K562 (cell line): Measurements from ENCODE around the gene RPS6KA6.

Source experiments
- CREB1 ChIP-seq, 2 experiments: sonication (generic) in 1 of 2; formaldehyde crosslinking in 1 of 2; IDR thresholded peaks; 2 replicates each; pipeline versions ENCODE4 v1.6.1 to v1.8.0; 2012 to 2022; ENCODE audit warnings: inconsistent platforms in 1 of 2, mild to moderate bottlenecking in 1 of 2, missing genetic modification reagents in 1 of 2, moderate library complexity in 1 of 2
- GABPA ChIP-seq: fragments of 200-800 bp; sonication (Bioruptor generic); conservative IDR thresholded peaks from 2 replicates; pipeline ENCODE4 v1.6.1; 2016; ENCODE audit warnings: low read depth, missing genetic modification characterization, missing compliant biosample characterization
- POLR2A ChIP-seq: fragments of 450-650 bp; conservative IDR thresholded peaks from 2 replicates; pipeline ENCODE4 v1.6.1; 2016
- RAD51 ChIP-seq: fragments of 450-650 bp; IDR thresholded peaks from 2 replicates; pipeline ENCODE4 v1.7.1; 2016; ENCODE audit warnings: low read depth, mild to moderate bottlenecking, borderline replicate concordance
- TEAD4 ChIP-seq, 2 experiments: sonication (generic) in 1 of 2; formaldehyde crosslinking in 1 of 2; IDR thresholded peaks; 2 replicates each; pipeline versions ENCODE4 v1.6.1 to v1.8.0; 2012 to 2022; ENCODE audit warnings: borderline replicate concordance in 1 of 2, inconsistent platforms in 1 of 2, low read length in 1 of 2, mild to moderate bottlenecking in 1 of 2, missing genetic modification reagents in 1 of 2
- ZNF174 ChIP-seq: fragments of 250-450 bp; sonication (Bioruptor Pico); IDR thresholded peaks from 2 replicates; pipeline ENCODE4 v1.4.0; 2020; ENCODE audit warnings: mild to moderate bottlenecking
- TF ChIP-seq, protein P1 (sequence below), 3 experiments: IDR thresholded peaks in 2 of 3; conservative IDR thresholded peaks in 1 of 3; 2 replicates each; pipeline ENCODE4 v1.5.1; 2011 to 2012; ENCODE audit warnings: low read length in 3 of 3, mild to moderate bottlenecking in 3 of 3, control low read depth in 2 of 3, improper control_type of control experiment in 1 of 3, inconsistent platforms in 1 of 3, low read depth in 1 of 3, mixed read lengths in 1 of 3, moderate library complexity in 1 of 3; ENCODE audit not compliant: insufficient read depth in 2 of 3

DNA sequence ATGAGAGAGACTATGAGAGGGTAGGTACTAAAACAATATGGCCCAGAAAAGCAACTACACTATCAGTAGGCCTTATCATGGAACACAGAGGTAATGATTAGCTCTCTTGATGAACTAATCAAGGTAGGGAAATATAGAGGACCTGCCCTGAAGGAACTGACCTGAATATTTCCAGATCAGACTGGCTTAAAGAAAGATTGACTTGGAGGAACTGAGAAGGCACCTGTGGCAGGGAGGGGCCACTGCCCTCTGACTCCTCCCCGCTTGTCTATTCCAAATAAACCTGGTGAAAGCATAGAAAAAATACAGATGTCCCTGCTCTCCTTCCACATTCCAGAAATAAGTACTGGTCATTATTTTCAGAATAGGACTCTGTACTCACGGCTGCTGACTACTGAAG lies 5.5 kb downstream of the RPS6KA6 start:
- TF ChIP-seq CREB1 (IDR thresholded peaks at IDR 0.05) = no peak
- no peak for TF ChIP-seq CREB1 (CRISPR knock-in tag; IDR thresholded peaks at IDR 0.05)
- TF ChIP-seq, protein P1, sequence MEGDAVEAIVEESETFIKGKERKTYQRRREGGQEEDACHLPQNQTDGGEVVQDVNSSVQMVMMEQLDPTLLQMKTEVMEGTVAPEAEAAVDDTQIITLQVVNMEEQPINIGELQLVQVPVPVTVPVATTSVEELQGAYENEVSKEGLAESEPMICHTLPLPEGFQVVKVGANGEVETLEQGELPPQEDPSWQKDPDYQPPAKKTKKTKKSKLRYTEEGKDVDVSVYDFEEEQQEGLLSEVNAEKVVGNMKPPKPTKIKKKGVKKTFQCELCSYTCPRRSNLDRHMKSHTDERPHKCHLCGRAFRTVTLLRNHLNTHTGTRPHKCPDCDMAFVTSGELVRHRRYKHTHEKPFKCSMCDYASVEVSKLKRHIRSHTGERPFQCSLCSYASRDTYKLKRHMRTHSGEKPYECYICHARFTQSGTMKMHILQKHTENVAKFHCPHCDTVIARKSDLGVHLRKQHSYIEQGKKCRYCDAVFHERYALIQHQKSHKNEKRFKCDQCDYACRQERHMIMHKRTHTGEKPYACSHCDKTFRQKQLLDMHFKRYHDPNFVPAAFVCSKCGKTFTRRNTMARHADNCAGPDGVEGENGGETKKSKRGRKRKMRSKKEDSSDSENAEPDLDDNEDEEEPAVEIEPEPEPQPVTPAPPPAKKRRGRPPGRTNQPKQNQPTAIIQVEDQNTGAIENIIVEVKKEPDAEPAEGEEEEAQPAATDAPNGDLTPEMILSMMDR (IDR thresholded peaks at IDR 0.05 in 2 of 3, conservative IDR thresholded peaks at IDR 0.05 in 1 of 3; ENCODE audit: insufficient read depth in 2 of 3, low read depth in 1 of 3, low read length in 3 of 3) = no peak
- no peak for TF ChIP-seq ZNF174 (CRISPR knock-in tag)
- no peak for TF ChIP-seq POLR2A
- no peak for TF ChIP-seq RAD51
- no peak for TF ChIP-seq TEAD4 (IDR thresholded peaks at IDR 0.05; ENCODE audit: low read length)
- TF ChIP-seq TEAD4 (CRISPR knock-in tag; IDR thresholded peaks at IDR 0.05; ENCODE audit: borderline replicate concordance) = no peak
- TF ChIP-seq GABPA (tag) = no peak
